ENCODE data around the gene PLCB4. TPM values are rescaled to one million over a fixed set of nuclear protein-coding genes. Genes with fewer than 3 reads are reported as not detected.

Gene PLCB4
- total and polyA plus RNA-seq, 4 donors = 17.1 to 32.5 (median 21.2) TPM

DNA sequence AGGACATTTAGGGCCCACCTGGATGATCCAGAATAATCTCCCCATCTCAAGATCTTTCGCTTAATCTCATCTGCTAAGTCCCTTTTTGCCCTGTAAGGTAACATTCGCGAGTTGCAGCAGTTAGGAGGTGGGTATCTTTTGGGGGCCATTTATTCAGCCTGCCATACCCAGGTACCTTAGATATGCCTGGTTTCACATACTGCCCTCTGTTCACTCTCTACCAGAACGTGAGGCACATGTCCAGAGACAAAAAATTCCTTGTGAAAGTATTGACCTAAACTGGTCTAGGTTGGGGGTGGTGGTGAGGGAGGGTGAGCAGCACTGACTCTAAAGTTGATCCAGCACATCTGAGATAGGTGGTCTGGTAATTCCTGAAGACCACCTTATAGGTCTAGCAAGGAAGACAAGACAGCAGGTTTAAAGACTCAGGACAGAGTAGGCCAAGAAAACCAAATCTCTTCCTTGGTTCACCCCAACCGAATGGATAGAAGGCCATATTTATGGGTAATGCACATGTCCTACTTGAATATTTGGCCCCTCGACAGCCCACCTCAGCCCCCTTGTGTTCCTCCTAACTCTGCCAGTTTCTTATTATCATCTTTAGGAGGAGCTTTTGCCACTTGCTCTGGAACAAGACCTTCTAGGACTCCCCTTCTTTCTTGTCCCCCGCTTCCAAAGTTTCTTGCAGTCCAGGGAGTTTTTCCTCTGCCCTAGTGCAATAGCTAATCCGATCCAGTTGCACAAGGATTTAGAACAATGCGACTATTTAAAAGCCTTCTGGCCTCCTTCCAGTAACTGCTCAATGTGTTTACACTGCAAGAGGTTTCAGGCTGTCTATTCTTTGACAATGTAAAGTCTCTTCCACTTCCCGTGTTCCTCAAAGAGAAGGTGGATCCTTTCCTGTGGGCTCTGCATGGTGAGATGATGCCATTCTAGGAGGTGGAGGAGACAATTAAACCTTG lies 232.5 kb downstream of the PLCB4 start:
- WGBS (ENCODE audit: insufficient coverage) = 30% methylated on average over 4 of the region's 10 CpGs
- no peak overlapping the region for H3K4me3 ChIP-seq (ENCODE audit: low read depth, low read length)
- peak in 4 of 6 donors; percentile 22 to 79 (median 45) for DNase-seq (ENCODE audit: low read depth in 4 of 6, low spot score in 6 of 6)
- no peaks in the 10 kb centered on the region for H3K9me3 ChIP-seq (ENCODE audit: control insufficient read depth, insufficient read depth, low read length)
- H3K4me1 ChIP-seq (ENCODE audit: control insufficient read depth, insufficient read depth, low read length) = no peaks in the 10 kb centered on the region
- H3K27me3 ChIP-seq (ENCODE audit: control insufficient read depth, insufficient read depth, low read length) = no peaks in the 10 kb centered on the region
- H3K36me3 ChIP-seq (ENCODE audit: control insufficient read depth, insufficient read depth, low read length) = no peaks in the 10 kb centered on the region
- peak overlapping the region; percentile 89 for H3K27ac ChIP-seq (ENCODE audit: low read depth, low read length)

DNA sequence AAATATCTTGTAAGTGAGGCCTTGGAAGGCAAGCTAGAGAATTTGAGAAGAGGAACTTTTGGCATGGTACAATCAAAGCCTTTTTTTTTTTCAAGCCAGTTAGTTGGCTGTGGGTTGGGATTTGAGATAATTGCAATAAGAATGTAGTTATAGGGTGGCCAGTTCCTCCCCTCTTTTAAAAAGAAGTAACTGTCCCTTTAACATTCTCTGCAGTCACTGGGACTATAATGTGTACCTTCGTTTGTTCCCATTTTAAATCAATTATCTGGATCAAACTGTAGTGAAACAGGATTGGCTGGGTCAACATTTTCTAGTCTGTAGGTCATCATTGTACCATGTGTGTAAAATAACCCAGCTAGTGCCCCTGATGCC lies 233.2 kb downstream of the PLCB4 start:
- Histone ChIP-seq H3K27ac (ENCODE audit: low read depth, low read length) (peak overlapping the region; percentile 89), H3K4me1 (ENCODE audit: control insufficient read depth, insufficient read depth, low read length) (no peaks in the 10 kb centered on the region), H3K36me3 (ENCODE audit: control insufficient read depth, insufficient read depth, low read length) (no peaks in the 10 kb centered on the region), H3K27me3 (ENCODE audit: control insufficient read depth, insufficient read depth, low read length) (no peaks in the 10 kb centered on the region), H3K9me3 (ENCODE audit: control insufficient read depth, insufficient read depth, low read length) (no peaks in the 10 kb centered on the region), H3K4me3 (ENCODE audit: low read depth, low read length) (no peak overlapping the region)
- no CpG with 5 or more reads among the region's 1 CpG for WGBS (ENCODE audit: insufficient coverage)
- DNase-seq (ENCODE audit: low read depth in 4 of 6, low spot score in 6 of 6) = no peak

DNA sequence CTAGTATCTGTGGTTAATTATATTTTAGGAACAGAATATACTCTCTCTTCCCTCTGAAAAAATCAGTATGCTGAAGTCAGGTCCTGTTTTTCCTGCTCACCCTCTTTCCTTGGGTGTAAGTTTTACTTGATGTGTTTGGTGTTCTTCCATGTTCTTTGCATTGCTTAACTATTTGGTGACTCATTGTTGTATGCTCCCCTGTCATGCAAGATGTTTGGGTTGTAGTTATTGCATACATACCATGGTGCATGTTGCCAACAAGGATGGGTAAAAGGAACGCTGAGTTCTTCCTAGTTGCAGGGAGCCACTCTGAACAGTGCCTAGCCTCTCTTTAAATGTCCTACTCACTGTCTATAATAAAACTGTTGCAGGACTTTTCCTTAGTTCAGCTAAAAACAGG lies 237.6 kb downstream of the PLCB4 start:
- Histone ChIP-seq H3K27ac (ENCODE audit: low read depth, low read length) (no peak overlapping the region), H3K4me3 (ENCODE audit: low read depth, low read length) (no peak overlapping the region), H3K27me3 (ENCODE audit: control insufficient read depth, insufficient read depth, low read length) (no peaks in the 10 kb centered on the region), H3K4me1 (ENCODE audit: control insufficient read depth, insufficient read depth, low read length) (no peaks in the 10 kb centered on the region), H3K9me3 (ENCODE audit: control insufficient read depth, insufficient read depth, low read length) (no peaks in the 10 kb centered on the region), H3K36me3 (ENCODE audit: control insufficient read depth, insufficient read depth, low read length) (no peaks in the 10 kb centered on the region)
- WGBS (ENCODE audit: insufficient coverage) = no CpG with 5 or more reads among the region's 1 CpG
- no peak for DNase-seq (ENCODE audit: low read depth in 4 of 6, low spot score in 6 of 6)

DNA sequence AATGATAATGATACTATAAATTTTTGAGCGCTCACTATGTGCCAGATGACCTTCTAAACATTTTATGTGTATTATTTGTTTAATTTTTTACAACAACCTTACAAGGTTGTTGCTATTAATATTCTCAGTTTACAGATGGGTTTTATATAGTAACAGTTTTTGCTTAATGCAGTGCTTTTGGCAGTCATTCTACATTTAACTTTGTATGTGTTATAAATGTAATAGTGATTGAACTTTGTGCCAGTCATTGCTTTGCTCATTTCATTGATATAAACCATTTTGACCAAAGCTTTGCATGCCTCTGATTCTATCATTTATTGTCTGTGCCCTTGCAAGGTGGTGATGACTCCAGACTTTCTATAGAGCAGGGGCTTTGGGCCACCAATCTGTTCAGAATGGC lies 239.2 kb downstream of the PLCB4 start:
- Histone ChIP-seq H3K9me3 (ENCODE audit: control insufficient read depth, insufficient read depth, low read length) (no peaks in the 10 kb centered on the region), H3K27ac (ENCODE audit: low read depth, low read length) (no peak overlapping the region), H3K4me3 (ENCODE audit: low read depth, low read length) (no peak overlapping the region), H3K27me3 (ENCODE audit: control insufficient read depth, insufficient read depth, low read length) (no peaks in the 10 kb centered on the region), H3K4me1 (ENCODE audit: control insufficient read depth, insufficient read depth, low read length) (no peaks in the 10 kb centered on the region), H3K36me3 (ENCODE audit: control insufficient read depth, insufficient read depth, low read length) (no peaks in the 10 kb centered on the region)
- no CpG with 5 or more reads among the region's 1 CpG for WGBS (ENCODE audit: insufficient coverage)
- DNase-seq (ENCODE audit: low read depth in 4 of 6, low spot score in 6 of 6) = no peak

DNA sequence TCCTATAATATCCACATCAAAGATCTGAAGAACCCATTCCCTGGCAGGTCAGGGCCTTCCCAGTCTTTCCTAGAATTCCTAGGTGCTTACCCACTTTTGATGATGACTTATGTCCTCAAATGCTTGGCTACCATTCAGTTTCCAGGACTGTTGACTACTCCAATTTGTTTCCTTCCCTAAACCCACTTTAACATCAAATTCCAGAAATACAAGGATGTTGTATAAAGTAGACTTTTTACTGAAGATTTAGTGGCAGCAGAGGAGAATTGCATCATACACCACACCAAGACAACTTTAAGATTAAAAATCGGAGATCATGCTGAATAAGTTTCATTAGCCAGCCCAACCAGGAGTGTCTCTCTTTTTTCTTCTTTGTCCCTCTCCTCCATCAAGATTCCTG lies 242.2 kb downstream of the PLCB4 start:
- Histone ChIP-seq H3K27ac (ENCODE audit: low read depth, low read length) (no peak overlapping the region), H3K4me1 (ENCODE audit: control insufficient read depth, insufficient read depth, low read length) (no peaks in the 10 kb centered on the region), H3K4me3 (ENCODE audit: low read depth, low read length) (no peak overlapping the region), H3K27me3 (ENCODE audit: control insufficient read depth, insufficient read depth, low read length) (no peaks in the 10 kb centered on the region), H3K36me3 (ENCODE audit: control insufficient read depth, insufficient read depth, low read length) (no peaks in the 10 kb centered on the region), H3K9me3 (ENCODE audit: control insufficient read depth, insufficient read depth, low read length) (no peaks in the 10 kb centered on the region)
- WGBS (ENCODE audit: insufficient coverage) = 80% methylated on average over 1 of the region's 1 CpG
- no peak for DNase-seq (ENCODE audit: low read depth in 4 of 6, low spot score in 6 of 6)

DNA sequence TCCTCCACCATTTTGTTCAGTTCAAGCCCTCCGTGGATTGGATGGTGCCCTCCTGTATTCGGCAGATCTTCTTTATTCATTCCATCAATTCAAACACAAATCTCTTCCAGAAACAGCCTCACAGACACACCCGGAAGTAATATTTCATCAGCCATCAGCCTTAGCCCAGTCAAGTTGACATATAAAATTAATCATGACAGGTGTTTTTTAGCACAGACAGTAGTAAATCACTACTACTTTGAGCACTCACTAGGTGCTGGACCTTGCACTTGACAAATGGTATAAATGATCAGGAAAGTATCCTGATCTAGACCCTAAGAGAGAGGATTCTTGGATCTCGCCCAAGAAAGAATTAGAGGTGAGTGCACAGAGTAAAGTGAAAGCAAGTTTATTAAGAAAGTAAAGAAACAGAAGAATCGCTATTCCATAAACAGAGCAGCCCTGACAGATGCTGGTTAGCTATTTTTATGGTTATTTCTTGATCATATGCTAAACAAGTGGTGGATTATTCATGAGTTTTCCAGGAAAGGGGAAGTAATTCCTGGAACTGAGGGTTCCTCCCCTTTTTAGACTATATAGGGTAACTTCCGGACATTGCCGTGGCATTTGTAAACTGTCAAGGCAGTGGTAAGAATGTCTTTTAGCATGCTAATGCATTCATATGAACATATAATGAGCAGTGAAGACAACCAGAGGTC lies 250.9 kb downstream of the PLCB4 start:
- H3K4me1 ChIP-seq (ENCODE audit: control insufficient read depth, insufficient read depth, low read length) = no peaks in the 10 kb centered on the region
- no peak overlapping the region for H3K4me3 ChIP-seq (ENCODE audit: low read depth, low read length)
- H3K27ac ChIP-seq (ENCODE audit: low read depth, low read length) = no peak overlapping the region
- H3K36me3 ChIP-seq (ENCODE audit: control insufficient read depth, insufficient read depth, low read length) = no peaks in the 10 kb centered on the region
- 87% methylated on average over 4 of the region's 7 CpGs for WGBS (ENCODE audit: insufficient coverage)
- no peaks in the 10 kb centered on the region for H3K27me3 ChIP-seq (ENCODE audit: control insufficient read depth, insufficient read depth, low read length)
- peak in 1 of 6 donors; percentile 15 for DNase-seq (ENCODE audit: low read depth in 4 of 6, low spot score in 6 of 6)
- no peaks in the 10 kb centered on the region for H3K9me3 ChIP-seq (ENCODE audit: control insufficient read depth, insufficient read depth, low read length)

DNA sequence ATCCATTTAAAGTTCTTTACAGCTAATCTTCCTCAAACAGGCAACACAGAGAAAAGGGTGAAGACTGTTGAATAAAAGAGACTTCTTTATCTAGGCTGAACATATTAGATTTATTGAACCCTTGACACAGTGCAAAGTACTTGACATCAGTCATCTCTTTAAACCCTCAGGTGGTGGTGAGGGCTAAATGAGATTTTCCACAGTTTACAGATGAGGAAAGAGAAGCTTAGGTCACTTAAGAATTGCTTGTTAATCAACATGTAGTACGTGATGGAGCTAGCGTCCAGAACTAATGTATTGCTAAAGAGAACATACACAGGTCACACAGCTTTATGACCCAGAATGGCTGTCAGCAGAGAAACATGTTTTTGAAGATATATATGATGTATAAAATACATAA lies 252.1 kb downstream of the PLCB4 start:
- H3K27ac ChIP-seq (ENCODE audit: low read depth, low read length) = no peak overlapping the region
- no peaks in the 10 kb centered on the region for H3K9me3 ChIP-seq (ENCODE audit: control insufficient read depth, insufficient read depth, low read length)
- DNase-seq (ENCODE audit: low read depth in 4 of 6, low spot score in 6 of 6) = no peak
- no CpG with 5 or more reads among the region's 2 CpGs for WGBS (ENCODE audit: insufficient coverage)
- H3K4me3 ChIP-seq (ENCODE audit: low read depth, low read length) = no peak overlapping the region
- no peaks in the 10 kb centered on the region for H3K36me3 ChIP-seq (ENCODE audit: control insufficient read depth, insufficient read depth, low read length)
- no peaks in the 10 kb centered on the region for H3K4me1 ChIP-seq (ENCODE audit: control insufficient read depth, insufficient read depth, low read length)
- H3K27me3 ChIP-seq (ENCODE audit: control insufficient read depth, insufficient read depth, low read length) = no peaks in the 10 kb centered on the region

DNA sequence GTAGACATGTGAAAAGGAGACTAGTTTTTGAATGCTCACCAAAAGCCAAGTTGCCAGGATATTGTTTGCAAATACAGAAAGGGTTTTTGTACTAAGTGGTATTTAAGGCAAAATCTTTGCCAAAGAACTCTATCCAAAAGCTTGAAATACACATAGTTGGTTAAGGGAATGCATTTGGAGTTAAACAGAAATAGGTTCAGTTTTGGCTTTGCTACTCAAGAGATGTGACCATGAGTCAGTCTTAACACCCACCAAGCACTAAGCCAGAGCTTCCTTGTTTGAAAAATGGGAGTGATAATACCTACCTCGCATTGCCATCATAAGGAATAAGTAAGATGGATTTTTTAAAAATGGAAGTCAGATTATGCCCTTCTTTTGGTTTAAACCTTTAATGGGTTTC lies 253.8 kb downstream of the PLCB4 start:
- no peak for DNase-seq (ENCODE audit: low read depth in 4 of 6, low spot score in 6 of 6)
- WGBS (ENCODE audit: insufficient coverage) = no CpG with 5 or more reads among the region's 1 CpG
- Histone ChIP-seq H3K9me3 (ENCODE audit: control insufficient read depth, insufficient read depth, low read length) (no peaks in the 10 kb centered on the region), H3K4me3 (ENCODE audit: low read depth, low read length) (no peak overlapping the region), H3K36me3 (ENCODE audit: control insufficient read depth, insufficient read depth, low read length) (no peaks in the 10 kb centered on the region), H3K27ac (ENCODE audit: low read depth, low read length) (no peak overlapping the region), H3K27me3 (ENCODE audit: control insufficient read depth, insufficient read depth, low read length) (no peaks in the 10 kb centered on the region), H3K4me1 (ENCODE audit: control insufficient read depth, insufficient read depth, low read length) (no peaks in the 10 kb centered on the region)

DNA sequence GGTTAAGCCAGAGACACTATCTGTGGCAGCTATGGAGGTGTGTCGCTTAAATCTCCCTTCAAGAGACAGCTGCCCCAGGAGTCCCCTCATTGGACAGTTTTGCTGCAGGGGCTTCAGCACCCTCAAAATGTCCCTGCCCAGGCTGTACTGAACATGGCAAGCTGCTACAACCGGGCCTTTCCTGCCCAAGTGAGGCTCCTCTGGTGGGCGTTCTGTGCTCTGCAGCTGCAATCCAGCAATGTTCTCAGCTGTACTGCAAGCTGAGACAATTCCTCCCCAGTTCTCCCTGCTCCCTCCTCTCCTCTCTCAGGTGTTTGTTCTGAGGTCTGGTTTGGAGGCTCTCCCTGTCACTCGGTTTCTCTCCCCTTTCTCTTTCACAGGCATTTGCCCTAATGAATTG lies 254.7 kb downstream of the PLCB4 start:
- no peak overlapping the region for H3K27ac ChIP-seq (ENCODE audit: low read depth, low read length)
- no peak overlapping the region for H3K4me3 ChIP-seq (ENCODE audit: low read depth, low read length)
- WGBS (ENCODE audit: insufficient coverage) = 78% methylated on average over 3 of the region's 4 CpGs
- no peaks in the 10 kb centered on the region for H3K36me3 ChIP-seq (ENCODE audit: control insufficient read depth, insufficient read depth, low read length)
- no peaks in the 10 kb centered on the region for H3K9me3 ChIP-seq (ENCODE audit: control insufficient read depth, insufficient read depth, low read length)
- no peak for DNase-seq (ENCODE audit: low read depth in 4 of 6, low spot score in 6 of 6)
- H3K27me3 ChIP-seq (ENCODE audit: control insufficient read depth, insufficient read depth, low read length) = no peaks in the 10 kb centered on the region
- no peaks in the 10 kb centered on the region for H3K4me1 ChIP-seq (ENCODE audit: control insufficient read depth, insufficient read depth, low read length)

Measured in spinal cord (tissue), 10 donors.